Measurements from ENCODE around the gene MGST2.

MGST2 gene

GRCh38 chr4:139738846-139739613 lies 73.4 kb downstream of the MGST2 start:
- DNase-seq (ENCODE audit: low read depth in 2 of 2) = no peak

GRCh38 chr4:139740121-139740520 lies 74.5 kb downstream of the MGST2 start:
- no peak for DNase-seq (ENCODE audit: low read depth in 2 of 2)

GRCh38 chr4:139740531-139741041 lies 75.0 kb downstream of the MGST2 start:
- DNase-seq (ENCODE audit: low read depth in 2 of 2) = peak; percentile 87

GRCh38 chr4:139743027-139743426 lies 77.4 kb downstream of the MGST2 start:
- no peak for DNase-seq (ENCODE audit: low read depth in 2 of 2)

- no peak for DNase-seq (ENCODE audit: low read depth in 2 of 2)
These were observed 78.6 kb downstream of the MGST2 start for GRCh38 chr4:139744232-139744631.

- no peak for DNase-seq (ENCODE audit: low read depth in 2 of 2)
These were observed 79.6 kb downstream of the MGST2 start for GRCh38 chr4:139745111-139745639.

- no peak for DNase-seq (ENCODE audit: low read depth in 2 of 2)
These were observed 81.0 kb downstream of the MGST2 start for GRCh38 chr4:139746431-139747171.

GRCh38 chr4:139749338-139749737 lies 83.7 kb downstream of the MGST2 start:
- DNase-seq (ENCODE audit: low read depth in 2 of 2) = no peak

- no peak for DNase-seq (ENCODE audit: low read depth in 2 of 2)
These were observed 84.3 kb downstream of the MGST2 start for GRCh38 chr4:139749835-139750498.

- DNase-seq (ENCODE audit: low read depth in 2 of 2) = no peak
These were observed 88.1 kb downstream of the MGST2 start for GRCh38 chr4:139753686-139754085.

Data from fibroblast of skin of left quadriceps (primary cell).